Fibroblast of skin of scalp (primary cell): ENCODE measurements around the gene TMEFF1.

Experiments
- DNase-seq: peaks from one replicate; pipeline ENCODE4 v3.0.0-alpha.2; 2013

The TMEFF1 gene

DNA sequence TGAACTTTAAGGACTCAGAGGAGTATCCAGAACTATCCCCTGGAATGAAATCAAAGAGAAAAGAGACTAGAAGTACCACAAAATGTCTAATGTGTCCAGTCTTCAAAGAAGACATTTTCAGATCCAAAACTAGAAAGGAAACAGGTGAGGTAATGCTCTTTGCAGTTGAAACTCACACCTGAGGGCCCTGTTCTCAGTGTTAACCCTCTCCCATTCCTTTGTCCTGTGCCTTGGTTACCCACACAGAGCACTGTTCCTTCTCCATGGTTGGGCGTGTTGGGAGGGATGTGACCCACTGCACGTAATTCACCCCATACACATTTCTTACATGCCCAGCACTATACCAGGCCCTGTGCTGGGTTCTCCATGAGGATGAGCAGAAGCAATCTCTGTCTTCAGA is 24.7 kb upstream of the TMEFF1 start:
- no peak for DNase-seq

DNA sequence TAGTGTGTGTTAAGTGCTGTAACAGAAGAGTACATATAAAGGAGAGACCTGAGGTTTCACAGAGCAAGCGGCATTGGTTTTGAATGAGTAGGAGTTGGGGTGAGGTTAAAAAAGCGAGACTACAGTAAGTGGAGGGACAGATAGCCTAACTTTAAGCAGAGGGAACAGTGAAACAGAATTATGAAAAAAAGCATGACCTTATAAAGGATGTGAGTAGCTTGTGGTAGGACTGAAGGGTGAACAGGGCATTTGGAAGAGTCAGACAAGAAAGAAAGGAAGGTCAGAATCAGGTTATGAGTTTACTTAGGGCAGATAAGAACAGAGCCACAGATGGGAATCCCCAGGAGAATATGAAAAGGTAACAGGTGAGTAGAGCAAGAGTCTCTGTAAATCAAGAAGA is 23.5 kb upstream of the TMEFF1 start:
- DNase-seq, result no peak

DNA sequence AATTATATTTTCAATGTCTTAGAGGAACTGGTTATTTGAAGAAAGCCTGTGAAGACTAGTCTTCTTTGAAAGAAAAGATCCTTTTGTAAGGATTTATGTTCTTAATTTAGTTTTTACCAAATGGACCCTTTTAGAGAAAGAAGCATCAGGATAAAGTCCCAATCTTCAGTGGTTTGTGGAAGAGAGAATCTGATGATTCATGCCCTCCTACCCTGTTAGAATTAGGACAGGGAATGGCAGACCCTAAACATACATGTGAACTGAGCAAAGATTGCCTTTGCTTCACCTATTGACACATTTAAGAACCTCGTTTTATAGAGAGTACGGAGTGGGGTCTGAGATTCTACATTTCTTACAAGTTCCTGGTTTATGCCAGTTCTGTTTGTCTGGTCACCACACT is 20.1 kb upstream of the TMEFF1 start:
- no peak for DNase-seq

DNA sequence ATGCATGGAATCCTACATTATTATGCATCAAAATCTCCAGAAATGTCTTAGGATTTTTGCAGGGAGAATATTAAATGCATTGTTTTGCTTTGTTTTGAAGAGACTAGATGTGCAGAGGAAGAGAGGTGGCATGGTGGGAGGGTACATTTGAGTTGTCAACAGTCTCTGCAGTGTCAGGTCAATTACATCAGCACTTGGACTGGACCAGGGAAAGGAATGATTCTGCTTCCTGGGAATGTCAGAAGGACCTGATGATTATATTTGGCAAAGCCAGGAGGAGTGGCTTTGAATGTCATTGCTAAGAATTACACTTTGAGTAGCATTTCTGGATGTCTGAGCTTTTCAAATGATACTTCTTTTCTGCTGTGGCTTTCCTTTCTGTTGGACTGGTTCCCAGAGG is 17.5 kb upstream of the TMEFF1 start:
- DNase-seq, result peak; percentile 62

DNA sequence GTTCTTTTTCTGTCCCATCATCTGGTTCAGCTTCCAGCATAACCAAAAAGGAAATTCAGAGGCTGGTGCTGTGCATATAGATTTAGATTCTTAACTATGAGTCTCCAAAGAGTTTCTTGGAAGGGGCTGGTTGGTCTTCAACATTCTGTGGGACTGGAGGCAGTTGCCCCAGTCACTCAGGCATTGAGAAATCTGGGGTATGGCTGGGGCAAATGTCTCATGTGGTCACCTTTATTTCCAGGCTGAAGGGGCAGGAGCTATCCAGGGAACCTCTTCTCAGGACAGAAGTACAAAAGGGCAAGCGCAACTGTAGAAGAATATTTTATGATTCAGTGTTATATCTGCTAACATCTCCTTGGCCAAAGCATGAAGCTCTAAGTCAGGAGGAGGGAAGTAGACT is 15.4 kb upstream of the TMEFF1 start:
- no peak for DNase-seq

DNA sequence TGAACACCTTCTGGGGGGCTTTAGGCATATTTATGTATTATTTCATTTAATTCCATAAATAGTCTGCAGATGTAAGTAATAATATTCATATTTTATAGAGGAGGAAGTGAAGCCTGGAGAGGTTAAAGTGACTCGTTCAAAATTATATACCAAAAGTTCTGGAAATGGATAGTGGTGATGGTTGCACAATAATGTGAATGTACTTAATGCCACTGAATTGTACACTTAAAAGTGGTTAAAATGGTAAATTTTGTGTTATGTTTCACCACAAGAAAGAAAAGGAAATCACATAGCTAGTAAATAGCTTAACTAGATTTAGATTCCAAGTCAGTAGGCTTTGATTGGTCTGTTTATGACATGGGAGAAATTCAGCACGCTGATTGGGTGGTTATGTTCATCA is 13.0 kb upstream of the TMEFF1 start:
- no peak for DNase-seq

DNA sequence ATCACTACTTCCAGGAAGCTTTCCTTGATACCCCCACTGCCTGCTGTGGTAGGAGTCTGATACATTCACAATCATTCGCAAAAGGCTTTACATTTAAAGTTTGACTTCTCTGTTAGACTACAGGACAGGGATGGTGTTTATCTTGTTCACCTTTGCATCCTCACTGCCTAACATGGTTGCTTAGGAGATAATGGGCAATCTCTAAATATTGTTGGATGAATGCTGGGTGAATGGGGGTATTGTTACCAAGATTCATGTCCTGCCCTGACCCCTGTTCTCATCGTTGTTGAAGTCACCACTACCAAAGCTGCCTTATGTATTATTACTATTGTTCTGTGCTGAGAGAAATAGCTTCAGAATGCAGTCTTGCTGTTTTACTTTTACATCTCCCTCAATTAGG is 7.7 kb upstream of the TMEFF1 start:
- no peak for DNase-seq

DNA sequence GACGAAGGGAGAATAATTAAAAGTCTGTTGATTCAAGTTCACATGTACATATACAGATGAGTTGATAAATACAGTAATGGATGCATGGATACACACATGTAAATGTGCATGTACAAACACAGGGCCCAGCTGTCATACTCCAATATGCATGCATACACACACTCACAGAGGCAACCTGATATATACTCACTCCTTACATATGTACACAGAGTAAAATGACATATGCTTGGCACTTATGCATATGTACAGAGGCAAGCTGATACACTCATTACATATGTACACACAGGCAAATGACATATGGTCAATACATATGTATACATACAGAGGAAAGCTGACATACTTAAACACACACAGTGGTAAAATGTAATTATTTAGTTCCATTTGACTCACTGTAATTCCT is 7.2 kb upstream of the TMEFF1 start:
- no peak for DNase-seq

DNA sequence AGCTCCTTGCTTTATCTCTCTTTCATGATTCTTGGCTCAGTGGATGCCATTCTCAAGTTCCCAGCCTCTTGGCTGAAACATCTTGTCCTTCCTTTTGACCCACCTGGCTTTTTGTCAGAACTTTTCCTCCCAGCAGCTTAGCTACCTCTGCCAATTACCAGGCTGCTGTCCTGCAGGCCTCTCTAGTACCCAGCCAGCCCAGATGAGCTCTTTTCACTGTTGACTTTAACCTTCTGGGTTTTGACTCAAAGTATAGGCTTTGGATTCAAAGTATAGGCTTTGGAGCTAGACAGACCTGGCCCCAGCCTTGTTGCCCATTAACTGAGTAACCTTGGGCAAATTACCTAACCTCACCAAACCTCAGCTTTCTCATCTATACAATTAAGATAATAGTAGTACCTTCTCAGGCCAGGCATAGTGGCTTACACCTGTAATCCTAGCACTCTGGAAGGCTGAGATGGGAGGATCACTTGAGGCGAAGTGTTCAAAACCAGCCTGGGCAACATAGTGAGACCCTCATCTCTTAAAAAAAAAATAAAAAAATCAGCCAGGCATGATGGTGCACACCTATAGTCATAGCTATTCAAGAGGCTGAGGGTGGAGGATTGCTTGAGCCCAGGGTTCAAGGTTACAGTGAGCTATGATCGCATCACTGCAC is 6.6 kb upstream of the TMEFF1 start:
- no peak for DNase-seq

DNA sequence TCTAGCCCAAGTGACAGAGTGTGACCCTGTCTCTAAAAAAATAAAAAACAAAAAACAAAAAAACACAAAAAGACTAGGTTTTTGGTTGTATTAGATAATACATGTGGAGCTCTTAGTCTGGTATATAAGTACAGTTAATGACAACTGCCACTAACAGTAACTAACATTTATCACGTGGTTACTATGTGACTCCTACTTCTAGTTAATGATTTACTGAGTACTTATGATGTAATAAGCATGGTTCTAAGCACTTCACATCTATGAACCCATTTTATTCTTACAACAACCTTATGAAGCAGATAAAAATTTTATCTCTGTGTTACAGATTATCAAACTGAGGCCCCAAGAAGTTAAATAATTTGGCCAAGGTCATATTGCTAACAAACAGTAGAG is 6.1 kb upstream of the TMEFF1 start:
- no peak for DNase-seq

DNA sequence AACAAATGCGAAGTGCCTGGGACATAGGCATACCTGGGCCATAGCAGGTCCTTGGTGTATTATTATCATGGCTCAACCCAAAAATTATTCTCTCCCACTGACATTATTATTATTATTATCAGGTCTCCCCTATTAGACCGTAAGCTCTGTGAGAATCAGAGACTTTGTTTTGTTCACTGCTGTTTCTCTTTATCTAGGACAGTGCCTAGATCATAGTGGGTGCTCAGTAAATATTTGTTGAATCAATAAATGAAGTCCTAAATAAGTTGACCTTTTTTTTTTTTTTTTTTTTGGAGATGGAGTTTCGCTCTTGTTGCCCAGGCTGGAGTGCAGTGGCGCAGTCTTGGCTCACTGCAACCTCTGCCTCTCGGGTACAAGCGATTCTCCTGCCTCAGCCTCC is 4.9 kb upstream of the TMEFF1 start:
- DNase-seq, result no peak

DNA sequence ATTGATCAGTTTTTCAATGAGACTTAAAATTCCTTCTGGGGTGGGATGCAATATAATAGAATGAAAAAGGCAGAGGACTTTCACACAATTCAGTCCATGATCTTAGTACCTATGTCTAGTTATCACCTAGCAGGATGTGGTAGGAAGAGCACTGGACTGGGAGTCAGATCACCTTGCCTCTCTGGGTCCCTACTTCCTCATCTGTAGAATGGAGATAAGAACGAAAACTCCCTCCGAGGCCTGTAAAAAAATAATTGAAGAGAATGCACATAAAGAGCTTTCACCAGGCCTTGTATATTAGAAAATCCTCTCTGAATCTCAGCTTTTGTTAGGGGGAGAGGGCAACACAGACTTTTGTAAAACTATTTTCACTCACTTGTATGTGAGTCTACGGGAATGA is 681 bp upstream of the TMEFF1 start:
- no peak for DNase-seq

DNA sequence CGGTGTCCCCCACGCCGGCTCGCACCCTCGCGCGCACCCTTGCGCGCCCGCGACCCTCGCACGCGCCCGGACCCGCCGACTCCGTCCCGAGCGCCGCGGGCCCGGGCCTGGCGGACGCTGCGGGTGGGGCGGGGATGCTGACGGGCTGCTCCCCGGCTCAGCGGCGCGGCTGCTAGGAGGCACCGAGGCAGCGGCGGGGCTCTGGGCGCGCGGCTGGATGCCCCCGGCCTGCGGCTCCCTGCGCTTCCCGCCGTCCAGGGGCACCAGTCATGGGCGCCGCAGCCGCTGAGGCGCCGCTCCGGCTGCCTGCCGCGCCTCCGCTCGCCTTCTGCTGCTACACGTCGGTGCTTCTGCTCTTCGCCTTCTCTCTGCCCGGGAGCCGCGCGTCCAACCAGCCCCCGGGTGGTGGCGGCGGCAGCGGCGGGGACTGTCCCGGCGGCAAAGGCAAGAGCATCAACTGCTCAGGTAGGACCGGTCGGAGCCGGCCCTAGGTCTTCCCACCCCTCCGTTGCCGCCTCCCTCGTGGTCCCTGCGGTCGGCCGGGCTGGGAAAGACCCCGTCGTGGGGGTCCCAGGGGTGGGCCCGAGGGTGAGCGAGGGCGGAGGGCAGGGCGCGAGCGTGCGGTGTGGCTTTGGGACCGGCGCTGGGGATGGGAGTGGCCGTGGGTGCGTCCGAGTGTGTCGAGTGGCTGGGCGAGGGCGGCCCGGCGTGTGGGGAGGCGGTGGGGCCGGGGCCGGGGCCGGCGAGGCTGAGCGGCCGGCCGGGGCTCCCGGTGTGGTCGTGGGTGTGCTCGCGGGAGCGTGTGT is 530 bp downstream of the TMEFF1 start:
- DNase-seq, result peak; percentile 38

DNA sequence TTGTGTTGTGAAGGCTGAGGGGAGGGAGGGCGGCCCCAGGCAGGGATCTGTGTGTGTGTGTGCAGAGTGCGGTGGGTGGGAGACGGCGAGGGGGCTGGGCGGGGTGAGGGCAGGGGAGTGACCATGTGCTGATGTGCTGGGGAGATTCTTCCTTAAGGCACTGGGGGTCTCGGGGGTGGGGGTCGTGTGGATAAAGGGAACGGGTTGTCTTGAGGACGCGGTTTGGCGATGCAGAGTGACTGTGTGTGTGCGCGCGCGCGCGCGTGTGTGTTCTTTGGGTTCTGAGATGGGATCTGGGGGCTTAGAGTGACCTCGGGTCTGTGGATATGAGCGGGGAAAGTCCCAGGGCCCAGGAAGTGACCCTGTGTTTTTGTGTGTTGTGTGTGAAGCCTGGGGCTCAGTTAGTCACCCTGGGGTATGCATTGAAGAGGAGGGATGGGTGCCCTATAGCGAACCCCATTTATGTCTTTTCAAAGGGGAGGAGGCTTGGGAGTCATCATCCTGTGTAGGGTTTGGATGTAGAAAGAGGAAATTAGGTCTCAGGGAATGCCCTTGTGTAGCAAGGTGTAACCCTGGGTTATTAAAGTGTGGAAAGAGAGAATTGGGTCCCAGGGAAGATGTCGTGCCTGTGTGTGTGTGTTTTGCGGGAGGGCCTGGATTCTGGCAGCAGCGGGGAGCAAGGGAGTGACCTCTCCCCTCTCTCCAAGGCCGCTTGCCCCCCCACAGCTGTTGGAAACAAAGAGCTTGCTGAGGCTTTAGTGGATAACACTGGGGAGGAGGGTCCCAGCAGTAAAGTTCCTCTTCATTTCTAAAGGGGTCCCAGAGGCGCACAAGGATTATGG is 1.4 kb downstream of the TMEFF1 start:
- DNase-seq, result no peak

DNA sequence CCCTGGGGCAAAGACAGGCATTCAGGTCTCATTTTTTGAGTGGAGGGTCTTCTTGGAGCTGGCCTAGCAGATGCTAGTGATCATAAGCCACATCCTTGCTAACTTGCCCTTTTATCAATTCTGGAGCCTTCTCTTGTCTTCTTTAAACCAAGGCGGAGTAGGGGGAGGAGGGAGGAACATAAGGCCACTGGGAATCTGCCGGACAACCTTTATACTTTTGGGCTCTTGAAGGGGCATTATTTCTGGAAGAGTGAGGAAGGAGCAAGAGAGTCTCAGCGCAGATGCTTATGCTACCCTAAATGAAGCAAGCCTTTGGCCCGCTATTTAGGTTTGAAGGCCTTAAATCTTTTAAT is 2.0 kb downstream of the TMEFF1 start:
- no peak for DNase-seq

DNA sequence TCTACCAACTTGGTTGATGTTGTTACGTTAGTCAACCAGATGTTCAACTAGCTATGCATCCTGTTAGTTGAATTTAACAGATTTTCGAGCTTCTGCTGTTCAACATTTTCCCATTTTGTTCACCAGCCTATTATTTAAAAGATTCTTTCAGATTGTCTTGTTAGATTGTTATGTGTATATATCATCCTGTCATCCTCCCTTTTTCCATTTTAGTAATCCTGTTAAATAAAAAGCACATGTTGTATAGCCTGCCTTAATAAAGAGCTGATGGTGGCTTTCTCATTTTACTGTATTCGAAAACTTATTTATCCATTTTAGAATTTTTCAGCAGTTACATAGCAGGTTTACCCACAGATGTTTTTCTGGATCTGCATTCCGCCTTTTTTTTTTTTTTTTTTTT is 4.3 kb downstream of the TMEFF1 start:
- DNase-seq, result peak; percentile 65

DNA sequence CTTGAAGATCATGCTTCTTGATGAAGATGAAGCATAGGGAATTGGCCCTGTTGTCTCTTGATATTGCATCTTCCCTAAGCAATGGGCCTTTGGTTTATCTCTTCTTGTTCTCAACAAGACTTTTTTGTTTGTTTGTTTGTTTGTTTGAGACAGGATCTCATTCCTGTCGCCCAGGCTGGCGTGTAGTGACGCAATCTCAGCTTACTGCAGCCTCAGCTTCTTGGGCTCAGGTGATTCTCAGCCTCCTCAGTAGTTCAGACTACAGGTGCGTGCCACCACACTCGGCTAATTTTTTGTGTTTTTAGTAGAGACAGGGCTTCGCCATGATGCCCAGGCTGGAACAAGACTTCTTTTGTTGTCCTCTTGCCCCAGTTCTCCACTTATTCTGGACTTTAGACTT is 5.2 kb downstream of the TMEFF1 start:
- DNase-seq, result no peak

DNA sequence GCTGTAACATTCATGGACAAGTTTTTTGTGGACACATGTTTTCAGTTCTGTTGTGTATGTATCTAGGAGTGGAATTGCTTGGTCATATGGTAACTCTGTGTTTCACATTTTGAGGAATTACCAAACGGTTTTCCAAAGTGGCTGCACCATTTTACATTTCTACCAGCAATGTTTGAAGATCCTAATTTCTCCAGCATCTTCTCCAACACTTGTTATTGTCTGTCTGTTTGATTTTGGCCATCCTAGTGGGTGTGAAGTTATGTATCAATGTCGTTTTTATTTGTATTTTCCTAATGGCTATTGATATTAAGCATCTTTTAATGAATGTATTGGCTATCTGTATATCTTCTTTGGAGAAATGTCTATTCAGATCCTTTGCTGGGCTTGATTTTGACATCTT is 6.9 kb downstream of the TMEFF1 start:
- DNase-seq, result no peak

DNA sequence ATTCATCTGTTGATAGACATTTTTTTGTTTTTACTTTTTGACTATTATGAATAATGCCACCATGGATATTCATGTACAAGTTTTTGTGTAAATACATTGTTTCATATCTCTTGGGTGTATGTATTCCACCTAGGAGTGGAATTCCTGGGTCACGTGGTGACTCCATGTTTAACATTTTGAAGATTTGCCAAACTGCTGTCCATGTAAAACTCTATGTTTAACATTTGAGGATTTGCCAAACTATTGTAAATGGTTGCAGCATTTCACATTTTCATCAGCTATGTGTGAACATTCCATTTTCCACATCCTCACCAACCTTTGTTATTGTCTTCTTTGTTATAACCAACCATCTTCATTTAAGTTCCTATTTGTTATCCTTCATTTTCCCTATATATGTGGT is 12.2 kb downstream of the TMEFF1 start:
- DNase-seq, result peak; percentile 24

DNA sequence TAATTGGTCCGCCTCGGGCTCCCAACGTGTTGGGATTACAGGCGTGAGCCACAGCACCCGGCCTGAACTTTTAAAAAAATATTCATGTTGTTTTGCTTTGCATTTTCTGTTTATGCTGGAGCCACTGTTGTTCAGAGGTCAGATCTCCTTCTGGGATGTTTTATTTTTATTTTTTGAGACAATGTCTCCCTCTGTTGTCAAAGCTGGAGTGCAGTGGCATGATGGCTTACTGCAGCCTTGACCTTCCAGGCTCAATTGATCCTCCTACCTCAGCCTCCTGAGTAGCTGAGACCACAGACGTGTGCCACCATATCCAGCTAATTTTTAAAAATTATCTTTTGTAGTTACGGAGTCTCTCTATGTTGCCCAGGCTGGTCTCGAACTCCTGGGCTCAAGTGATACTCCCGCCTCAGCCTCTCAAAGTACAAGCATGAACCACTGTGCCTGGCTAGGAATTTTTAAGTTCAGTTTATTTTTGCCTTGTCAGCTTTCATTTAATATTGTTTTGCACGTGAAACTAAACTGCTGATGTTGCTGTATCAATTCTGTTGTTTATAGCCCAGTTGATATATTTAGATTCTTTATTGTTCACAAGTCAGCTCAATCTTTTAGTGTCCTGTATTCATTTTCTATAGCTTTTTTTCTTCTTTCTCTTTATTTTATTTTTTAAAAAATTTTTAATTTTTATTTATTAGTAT is 13.7 kb downstream of the TMEFF1 start:
- DNase-seq, result no peak

DNA sequence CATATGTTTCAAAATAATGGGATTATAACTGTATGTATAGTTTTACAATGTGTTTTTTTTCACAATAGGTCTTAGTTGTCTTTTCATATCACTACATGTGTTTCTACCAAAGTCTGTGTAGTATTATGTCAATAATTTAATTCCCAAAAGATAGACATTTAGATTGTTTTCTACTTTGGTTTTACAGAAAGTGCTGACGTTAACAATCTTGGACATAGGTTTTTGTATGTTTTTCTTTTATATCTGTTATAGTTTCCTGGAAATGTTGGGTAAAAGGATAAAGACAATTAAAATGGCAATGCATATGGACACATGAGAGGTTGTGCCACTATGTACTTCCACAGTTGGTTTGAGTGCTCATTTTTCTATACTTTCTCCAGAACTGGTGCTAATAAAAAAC is 15.2 kb downstream of the TMEFF1 start:
- no peak for DNase-seq

DNA sequence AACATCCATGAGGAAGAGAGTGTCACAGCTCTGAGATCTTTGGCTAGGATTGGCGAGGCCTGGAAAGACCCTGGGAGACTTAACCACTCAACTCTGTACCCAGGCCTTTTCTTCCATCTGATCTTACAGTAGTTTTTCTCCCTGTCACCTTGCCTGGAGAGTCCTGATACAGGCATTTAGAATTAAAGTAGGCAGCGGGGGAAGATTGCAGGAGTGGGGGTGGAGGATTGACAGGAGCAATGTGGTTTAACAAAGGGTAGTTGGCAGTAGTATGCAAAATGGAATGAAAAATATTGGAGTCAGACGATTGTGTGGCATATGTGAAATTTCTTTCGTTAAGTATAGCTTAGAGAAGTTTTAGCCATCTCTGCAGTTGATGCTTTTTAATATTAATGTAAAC is 16.9 kb downstream of the TMEFF1 start:
- no peak for DNase-seq

DNA sequence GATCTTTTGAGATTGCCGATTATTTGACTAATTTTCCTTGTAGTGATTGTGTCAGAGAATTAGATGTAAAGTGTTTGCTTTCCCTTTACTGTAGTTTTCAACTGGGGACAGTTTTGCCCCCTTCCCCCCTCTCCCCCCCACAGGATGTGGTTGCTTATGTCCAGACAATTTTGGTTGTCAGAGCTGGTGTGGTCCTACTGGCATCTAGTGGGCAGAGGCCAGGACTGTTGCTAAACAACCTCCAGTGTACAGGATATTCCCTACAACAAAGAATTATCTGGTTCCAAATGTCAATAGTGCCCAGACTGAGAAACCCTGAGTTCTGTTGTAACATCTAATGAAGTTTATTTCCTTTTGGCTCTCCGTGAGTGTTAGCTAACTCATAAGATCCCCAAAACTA is 20.0 kb downstream of the TMEFF1 start:
- DNase-seq, result peak; percentile 52
